Activated T-cell treated with anti-CD3 and anti-CD28 coated beads for 24 hours (primary cell): Measurements from ENCODE around the gene CTXN3.
"Not testable (repeated sequence)": the region's sequence is repeated elsewhere in the genome, so short reads cannot be mapped to it uniquely, and the experiment has no call there.

ENCODE experiments used
- DNase-seq: peaks from one replicate; pipeline ENCODE4 v3.0.0-alpha.2; 2020; ENCODE audit warnings: low read depth

Gene CTXN3

DNA sequence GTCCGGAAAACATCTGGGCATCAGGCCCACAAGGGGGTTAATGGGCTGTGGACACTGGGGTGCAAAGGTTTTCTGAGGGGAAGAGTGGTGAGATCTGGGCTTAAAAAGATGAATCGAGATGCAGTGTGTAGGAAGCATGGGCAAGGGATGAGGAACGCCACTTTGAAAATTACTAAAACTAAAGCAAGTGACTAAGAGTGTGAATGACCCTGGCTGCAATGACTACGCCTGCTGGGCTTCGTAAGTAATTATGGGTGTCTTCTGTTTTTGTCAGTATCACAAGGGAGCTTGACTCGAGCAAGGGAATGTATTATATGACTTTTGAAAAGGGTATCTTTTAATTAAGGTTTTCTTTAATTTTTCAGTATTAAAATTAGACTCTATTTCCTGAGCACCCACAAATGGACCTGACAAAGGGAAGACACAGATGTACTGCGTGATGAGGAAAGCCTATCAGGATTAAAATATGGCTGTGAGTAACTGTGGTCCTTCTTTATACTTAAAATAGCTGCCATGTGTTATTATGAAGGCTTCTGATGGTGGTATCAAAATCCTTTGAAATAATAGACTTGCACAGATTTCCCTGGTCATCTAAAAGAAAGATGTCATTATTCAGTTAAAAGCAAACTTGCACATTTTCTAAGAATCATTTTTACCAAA lies 4.2 kb downstream of the CTXN3 start:
- no peak for DNase-seq

DNA sequence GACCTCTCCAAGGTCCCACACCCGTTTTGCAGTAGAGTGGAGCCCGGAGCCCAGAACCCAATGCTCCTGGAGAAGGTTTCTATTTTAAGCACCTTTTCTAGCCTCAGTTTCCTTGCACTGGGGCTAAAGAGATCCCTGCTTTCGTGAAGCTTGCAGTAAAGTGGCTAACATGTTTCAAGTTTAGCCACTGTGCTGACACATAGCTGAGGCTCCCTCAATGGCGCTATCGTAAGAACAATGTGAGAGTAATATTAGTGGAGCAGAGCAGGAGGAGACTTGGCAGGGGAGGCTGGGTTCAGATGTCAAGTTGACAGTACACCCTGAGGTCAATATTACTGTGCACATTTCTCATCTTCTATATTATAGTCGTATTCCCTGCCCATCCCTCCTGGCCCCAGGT lies 7.9 kb downstream of the CTXN3 start:
- no peak for DNase-seq

DNA sequence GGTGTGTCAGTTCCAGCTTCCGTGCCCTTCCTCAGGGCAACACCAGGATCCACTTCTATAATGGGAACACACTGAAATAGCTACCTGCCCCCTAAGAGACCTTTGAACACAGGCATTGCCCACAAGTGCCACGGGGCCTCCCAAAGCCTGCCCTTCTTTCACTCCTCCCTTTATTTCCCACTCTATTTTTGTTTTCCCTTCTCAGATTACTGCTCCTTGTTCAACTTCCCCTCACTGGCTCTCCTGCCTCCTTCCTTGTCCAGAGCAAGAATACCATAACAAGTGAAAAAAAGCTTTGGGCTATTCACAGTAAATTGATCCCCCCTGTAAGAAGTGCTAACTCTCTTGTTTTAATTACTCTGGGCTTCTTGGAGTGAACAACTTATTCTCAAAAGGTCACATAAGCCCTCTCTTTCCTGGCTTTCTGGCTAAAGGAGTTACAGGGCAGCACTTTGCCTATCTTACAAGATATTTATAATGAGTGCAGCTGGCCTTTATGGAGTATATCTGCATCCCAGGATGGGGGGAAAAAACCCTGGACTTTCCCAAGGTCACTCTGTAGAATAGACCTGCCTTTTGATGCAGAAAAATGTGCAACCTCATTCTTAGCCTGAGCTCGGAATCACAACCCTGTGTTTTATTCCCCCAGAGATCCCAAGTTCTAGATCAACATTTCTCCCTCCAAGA lies 11.3 kb downstream of the CTXN3 start:
- no peak for DNase-seq

DNA sequence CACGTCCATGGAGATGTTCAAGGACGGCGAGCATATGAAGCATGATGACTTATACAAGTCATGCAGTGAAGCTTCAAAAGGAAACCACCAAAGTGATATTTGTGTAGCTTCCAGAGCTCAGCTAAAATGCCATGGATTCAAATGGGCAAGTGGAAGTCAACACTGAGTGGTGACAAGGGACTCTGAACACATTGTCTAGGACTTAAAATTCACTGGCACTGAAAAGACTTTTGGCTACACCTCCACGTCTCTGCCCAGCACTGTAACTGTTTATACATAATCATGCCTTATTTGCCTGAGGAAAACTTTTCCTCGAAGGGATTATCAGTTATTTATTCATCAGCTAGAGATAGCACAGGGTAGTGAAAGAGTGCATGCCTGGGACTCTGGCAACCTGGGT lies 15.2 kb downstream of the CTXN3 start:
- no peak for DNase-seq

DNA sequence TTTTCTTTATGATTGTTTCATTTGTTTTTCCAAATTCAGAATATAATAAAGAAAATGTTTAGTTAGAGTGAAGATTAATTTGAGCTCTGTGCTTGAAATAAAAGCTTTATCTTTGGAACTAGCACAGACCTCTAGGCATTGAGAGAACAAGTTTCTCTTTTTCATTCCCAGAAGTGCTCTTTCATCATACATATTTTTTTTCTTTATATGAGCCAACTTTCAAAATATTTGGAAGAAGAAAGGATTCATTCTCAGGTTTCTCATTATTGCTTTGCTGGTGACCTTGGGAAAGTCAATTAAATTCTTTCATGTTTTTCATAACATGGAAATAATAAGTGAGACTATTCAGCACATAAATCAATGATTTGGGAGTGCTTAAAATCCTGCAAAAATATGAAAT lies 16.8 kb downstream of the CTXN3 start:
- DNase-seq, result no peak

DNA sequence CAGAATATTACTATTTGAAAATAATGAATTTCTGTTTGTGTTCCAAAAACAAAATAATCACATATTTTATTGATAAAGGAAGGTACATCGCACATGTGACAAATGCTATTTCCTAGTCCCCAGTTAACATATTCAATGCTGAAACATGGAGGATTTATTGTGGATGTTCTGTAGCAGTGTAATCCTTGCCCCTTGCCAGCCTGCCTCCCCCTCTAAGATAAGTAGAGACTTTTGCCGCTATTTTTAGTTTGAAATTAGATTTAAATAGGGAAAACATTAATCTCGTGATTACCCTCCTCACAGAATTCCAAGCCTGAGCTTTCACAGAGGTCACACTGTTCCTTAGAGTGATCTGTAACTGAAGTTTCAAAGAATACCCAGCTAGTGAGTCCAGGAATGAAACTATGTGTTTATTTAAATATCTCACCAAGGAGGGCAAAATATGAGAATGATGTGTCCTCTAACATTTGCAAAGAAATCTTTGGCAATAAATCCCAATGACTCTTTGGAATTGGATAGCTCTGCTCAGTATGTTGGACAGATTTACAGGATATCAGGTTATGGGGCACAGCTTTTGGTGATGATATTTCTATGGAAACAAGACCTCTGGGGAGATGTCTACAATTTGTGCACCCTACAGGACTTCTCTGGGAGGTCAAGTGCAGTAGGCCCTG lies 17.3 kb downstream of the CTXN3 start:
- DNase-seq, result no peak

DNA sequence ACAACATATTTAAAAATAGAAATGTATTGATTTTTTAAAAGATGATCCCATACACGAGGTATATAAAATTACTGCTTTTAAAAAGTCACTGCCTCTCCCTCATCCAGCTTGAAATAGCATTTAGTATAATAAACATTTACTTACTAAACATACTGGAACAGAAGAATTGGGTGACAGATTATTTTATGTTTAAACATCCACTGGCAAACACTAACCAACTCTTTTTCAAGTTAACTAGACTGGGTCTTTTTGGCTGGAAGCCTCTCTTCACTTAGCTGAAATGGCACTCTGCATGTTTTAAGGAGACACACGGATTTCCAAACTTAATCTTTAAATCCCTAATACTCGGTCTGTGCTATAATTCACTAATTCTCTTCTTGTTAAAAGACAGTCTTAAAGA lies 19.0 kb downstream of the CTXN3 start:
- DNase-seq, result no peak

DNA sequence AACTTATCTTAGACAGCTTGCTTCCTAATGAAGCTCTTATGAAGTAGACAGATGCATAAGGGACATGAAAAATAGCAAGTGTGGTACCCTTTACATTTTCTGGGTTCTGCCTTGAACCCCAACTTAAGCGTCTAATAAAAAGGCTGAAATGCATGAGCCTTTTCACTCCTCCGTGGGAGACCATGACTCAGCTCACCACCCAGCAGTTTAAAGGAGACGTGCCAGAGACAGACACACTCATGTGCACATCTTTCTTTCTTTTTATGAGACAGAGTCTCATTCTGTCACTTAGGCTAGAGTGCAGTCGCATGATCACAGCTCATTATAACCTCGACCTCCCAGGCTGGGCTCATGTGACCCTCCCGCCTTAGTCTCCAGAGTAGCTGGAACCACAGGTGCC lies 22.3 kb downstream of the CTXN3 start:
- DNase-seq, result no peak

DNA sequence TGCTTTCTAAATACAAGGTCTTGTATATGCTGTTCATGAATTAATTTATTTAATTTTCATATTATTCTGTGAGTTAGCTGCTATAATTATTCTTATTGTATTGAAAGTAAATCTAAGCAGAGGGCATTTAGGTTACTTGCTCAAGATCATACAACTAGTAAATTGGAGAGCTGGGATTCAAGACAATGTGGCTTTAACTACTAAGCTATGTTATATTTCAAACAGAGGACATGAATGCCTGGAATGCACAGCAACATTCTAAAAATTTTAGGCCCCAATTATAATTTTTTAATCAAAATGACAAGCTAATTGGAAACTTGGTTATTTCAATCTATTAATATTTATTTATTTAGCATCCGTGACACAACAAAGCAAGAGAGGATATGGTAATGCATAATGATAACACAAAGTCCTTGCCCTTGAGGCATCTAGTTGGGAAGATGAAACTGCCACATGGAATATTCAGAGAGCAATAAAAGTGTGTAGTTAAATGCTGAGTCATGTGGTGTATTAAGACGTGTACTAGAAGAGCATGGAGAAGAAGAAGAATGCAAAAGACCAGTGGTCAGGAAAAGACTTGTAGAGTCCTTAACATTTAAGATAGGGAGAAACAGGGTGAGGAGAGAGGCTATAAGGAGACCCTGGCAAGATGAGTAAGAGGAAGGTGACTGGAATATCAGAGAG lies 24.4 kb downstream of the CTXN3 start:
- DNase-seq, result no peak

DNA sequence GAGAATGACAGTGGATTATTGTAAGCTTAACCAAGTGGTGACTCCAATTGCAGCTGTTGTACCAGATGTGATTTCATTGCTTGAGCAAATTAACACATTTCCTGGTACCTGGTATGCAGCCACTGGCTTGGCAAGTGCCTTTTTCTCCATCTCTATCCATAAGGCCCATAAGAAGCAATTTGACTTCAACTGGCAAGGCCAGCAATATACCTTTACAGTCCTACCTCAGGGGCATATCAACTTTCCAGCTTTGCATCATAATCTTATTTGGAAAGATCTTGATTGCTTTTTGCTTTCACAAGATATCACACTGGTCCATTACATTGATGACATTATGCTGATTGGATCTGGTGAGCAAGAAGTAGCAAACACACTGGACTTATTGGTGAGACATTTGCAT lies 28.1 kb downstream of the CTXN3 start:
- not testable (repeated sequence) for DNase-seq

DNA sequence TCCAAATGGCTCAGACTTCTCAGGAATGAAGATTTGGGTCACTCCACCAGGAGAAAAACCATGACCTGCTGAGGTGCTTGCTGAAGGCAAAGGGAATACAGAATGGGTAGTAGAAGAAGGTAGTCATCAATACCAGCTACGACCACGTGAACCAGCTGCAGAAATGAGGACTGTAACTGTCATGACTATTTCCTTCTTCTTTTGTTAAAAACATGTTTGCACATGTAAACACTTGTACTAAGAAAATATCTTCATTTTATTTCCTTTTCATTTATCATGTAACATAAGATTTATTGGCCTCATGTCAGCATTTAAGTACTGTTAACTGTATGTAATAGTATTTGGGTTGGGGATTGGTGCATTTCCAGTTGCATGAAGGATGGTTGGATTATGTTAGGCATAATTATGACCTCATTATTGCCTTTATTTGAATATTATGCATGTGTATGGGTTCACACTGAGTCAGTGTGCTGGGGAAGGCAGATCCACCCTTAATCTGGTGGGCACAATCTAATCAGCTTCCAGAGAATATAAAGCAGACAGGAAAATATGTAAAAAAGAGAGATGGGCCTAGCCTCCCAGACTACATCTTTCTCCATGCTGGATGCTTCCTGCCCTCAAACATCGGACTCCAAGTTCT lies 30.9 kb downstream of the CTXN3 start:
- DNase-seq, result not testable (repeated sequence)

DNA sequence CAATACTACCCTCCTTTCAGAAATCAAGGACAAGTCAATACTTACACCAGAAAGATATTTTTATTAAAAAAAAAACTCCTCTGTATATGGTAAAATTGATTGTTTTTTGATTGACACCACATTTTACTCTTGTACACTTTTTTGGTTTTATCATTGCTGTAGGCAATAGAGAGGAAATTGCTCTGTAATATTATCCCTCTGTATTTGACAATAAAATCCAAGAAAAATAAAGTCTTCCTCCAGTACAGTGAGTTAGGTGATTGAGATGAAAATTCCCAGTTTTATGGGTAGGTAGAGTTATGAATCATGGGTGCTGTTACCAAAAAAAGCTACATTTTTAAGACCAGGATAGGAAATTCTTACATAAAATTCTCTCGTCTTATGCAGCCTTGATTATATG lies 31.7 kb downstream of the CTXN3 start:
- DNase-seq, result no peak

DNA sequence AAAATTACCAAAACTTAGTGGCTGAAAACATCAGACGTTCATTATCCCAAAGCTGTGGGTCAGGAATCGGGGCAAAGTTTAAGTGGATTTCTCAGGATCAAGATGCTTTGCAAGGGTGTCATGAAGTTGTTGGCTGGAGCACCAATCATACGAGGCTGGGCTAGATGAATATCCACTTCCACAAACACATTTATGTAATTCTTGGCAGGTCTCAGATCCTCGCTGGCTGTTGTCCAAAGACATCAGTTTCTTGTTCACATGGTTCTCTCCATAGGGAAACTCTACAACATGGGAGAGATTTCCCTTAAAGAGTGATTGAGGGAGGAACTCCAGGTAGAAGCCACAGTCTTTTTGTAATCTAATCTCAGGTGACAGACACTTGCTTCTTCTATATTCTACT lies 34.1 kb downstream of the CTXN3 start:
- DNase-seq, result no peak

DNA sequence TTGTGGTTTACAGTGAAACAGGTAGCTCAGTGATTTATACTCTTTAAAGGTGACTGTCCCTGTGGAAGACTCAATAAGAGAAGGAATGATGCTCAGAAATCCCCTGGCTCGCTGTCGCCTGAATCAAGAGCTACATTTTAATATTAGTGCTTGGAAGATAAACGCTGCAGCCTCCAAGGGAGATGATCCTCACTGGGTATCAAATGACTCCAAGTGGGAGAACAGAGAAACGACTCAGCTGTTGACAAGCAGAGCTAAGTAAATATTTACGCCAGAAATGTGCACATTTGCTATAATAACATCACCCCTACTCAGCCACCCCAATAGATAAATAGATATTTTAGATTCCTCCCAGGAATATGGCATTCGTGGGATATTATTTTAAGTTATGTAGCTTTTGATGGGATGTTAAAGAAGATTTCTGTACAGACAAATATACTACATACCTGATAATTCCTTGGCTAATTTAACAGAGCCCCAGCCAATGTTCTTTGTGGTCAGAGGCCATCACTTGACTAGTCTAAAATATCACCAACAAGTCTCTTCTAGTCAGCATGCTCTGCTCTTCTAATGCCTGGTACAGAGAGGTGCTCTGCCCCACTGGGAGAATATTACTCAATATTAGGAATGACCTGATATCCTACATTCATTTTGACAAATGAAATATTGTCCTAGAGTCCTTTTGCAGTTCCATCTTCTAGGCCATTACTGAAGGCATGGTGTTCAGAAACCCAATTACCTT lies 36.0 kb downstream of the CTXN3 start:
- DNase-seq, result no peak

DNA sequence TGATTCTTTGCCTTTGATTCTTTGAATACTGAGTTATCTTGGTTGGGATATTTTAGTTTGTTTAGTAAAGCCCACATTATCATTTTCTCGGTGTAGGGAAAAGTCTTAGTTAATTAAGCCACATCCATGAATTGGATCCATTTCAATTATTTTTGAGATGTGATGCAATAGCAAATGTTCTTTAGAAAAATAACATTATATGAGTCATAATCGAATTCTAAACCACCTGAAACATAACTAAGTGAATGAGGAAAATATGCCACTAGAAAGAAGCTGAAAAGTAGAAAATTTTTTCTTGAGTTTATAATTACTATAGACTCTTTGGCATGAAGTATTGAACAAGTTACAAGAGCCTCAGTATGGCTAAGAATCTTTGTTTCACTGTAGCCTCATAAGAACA lies 36.8 kb downstream of the CTXN3 start:
- DNase-seq, result no peak

DNA sequence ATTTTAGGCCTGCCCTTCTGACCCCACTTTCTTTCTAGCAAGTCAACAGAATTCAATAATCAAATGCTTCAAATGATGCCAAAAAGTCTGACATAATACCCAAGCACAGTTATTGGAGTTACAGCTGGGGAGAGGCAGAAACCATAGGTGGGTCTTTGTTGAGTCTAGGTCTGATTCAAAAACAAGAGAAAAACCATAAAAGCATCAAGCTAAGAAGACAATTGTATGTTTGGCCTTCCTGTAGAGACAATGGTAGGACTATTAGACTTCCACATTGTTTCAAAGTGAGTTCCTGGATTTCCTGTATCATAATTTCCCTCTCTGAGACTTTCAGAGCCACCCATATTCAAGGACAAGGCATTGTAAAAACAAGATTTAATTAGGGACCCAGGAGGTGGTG lies 37.5 kb downstream of the CTXN3 start:
- no peak for DNase-seq

DNA sequence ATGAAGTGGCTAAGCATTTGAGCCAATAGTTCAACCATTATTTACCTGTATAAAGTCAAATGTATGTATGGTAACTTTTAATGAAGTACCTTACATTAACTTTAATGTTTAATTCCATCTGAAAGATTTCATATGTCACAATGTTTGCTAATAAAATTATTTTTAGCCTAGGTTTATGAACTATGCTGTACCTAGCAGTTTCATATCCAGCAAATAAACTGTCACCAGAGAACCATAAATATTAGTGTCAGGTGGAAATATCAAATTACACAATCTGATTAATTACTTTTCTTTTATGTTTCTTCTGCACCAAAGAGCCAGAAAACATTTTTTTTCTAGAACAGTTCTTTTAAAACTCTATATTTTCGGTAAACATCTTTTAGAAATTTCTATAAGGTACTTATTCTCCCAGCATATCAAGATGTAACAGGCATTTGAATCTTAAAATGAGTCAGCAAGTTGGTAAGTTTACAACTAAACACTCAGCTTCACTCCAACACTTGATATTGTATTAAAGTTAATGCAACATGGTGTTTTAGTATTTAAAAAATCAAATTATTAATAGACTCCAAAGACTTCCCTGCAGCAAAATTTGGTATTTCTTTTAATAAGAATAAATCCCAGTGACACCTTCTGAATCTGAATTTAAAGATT lies 45.8 kb downstream of the CTXN3 start:
- DNase-seq, result no peak

DNA sequence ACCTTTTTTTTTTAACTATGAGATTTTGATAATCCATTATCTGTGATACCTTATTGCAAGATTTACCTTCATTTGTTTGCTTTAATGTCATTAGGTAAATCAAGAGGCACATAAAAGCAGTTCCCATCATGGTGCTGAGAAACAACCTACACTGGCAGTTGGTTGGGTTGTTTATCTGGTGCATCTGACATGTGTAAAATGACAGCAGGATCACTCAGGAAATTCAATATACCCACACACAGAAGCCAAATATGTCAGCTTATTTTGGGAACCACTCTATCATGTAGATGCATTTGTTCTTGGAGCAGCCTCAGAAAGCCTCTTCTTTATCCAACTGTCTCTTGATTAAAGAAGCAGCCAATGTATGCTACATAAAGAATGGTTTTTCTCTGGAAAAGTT lies 46.5 kb downstream of the CTXN3 start:
- no peak for DNase-seq

DNA sequence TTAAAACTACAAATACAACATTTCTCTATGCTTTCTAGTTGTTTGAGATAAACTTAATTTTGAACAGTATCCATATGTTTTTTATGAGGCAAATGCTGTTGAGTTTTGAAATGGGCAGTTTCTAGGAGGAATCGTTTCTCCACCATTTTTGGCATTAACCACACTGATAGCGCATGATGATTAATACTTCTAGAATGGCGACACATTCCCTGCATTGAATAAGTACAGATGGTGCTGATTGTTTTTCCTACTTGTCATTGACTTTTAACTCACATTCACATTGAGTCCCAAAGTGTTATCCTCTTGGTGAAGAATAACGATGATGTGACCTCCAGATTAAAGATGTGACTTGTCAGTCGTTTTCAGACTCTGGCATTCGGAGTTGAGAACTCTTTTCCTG lies 47.8 kb downstream of the CTXN3 start:
- no peak for DNase-seq

DNA sequence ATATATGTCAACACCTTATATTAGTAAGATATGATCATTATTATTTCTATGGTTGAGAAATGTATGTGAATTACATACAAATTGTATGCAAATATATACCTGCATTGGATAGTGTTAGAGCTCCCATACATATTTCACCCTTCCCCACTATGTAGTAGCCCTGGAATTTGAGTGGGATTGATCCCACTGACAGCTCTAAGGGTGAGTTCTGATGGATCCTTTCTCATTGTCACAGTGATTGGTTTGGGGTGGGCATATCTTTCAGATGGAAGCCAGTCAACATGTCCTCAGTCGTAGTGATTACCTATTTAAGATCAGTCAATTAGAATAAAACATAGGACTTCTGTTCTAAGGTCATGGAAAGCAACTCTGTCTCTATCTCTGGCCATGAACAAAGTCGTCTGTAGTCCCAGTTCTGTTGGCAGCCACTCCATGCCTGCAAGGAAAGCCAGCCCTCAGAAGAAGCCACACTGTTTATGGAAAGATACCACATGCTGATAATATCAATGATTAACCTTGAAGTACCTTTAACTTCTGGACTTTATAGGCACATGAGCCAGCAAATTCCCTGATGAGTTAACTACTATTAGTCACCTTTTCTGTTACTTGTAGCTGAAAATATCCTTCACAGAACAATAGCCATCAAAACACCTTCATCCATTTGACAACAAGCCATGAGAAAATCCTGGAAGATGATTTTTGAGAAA lies 49.2 kb downstream of the CTXN3 start:
- no peak for DNase-seq

DNA sequence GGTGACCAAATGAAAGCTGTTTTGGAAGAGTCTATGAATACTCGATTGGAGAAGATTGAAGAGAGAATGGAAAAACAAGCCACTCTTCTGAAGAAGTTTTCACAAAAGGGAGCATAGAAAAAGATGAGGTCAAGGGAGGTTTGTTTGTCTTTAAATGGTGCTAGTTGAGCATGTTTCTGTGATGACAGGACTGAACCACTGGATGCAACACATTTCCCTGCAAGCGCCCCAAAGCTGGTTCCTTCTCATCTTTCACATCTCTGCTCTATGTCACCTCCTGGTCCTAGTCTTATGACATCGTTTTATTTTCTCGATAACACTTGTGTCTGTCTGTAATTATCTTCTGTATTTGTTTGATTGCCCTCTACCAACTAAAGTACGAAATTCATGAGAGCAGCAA lies 50.5 kb downstream of the CTXN3 start:
- no peak for DNase-seq
